Measurements from ENCODE around the gene FMNL2.

FMNL2 gene

GRCh38 chr2:152674334-152674733, 339.4 kb downstream of the FMNL2 start:
- no peak for DNase-seq

DNA sequence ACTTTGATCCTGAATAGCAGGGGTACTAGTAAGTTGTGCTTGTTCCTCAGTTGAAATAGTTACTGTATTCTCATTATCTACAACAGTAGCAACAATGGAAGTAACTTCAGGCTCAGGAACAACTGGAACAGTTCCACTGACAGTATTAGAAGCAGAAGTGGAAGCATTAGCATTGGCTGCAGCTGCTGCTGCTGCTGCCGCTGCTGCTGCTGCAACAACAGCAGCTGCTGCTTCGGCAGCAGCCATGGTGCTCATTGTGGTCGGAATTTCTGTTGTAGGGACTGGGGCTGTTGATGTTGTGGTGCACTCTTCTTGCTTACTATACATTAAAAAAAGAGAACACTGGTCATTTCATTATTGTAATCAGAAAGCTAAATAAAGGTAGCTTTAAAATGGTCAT, 341.5 kb downstream of the FMNL2 start:
- DNase-seq, result no peak

DNA sequence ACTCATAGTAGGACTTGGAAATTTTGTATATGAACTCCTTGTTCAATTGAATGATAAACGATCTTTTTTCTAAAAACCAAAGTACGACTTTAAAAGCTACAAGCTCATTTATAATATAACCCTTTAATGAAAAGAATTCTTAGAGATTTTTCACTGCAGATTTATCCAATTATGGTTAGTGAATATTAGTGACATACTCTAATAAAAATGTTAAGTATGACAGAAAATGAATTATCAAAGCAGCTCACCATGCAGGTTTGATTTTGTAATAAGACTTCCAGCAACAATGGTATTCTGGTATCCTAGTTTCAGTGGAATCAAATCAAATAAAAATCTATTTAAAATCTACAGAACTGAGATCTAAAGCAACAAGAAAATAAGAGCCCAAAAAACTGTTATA, 343.8 kb downstream of the FMNL2 start:
- DNase-seq, result no peak

- DNase-seq, result no peak
Observed at GRCh38 chr2:152682663-152683062, 347.7 kb downstream of the FMNL2 start.

DNA sequence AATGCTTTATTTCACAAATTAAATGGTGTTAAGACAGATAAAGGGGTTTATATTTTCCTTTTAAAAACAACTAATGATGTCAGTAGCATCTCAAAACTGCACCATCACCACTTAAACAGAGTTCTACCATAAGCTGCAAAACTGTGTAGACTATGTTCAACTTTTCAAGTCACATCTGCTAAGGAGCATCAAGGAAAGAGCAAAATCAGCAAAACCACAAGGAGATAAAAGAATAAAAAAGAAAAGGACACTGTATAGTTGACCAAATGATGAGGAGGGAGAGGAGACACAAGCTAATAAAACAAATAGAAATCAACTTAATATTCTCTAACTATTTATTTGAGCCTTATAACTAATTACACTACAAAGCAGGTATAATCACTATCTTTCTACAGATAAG, 348.4 kb downstream of the FMNL2 start:
- no peak for DNase-seq

- no peak for DNase-seq
Observed at GRCh38 chr2:152686321-152686720, 351.3 kb downstream of the FMNL2 start.

DNA sequence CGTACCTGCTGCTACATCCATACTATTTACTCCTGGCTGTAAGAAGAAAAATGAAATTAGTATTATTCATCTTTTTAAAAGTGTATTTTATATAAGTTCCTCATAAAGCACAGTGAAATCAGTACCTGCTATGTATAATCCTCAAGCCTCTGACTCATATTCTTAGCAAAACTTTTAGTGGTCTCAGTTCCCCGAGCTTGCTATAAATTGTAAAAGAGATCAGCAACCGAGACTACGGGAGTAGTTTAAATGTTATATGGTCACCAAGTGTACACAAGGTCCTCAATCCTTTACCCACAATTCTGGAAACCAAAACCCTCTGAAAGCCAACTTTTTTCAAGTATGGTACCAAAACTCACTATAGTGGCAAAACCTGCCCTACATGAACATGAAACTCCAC, 358.1 kb downstream of the FMNL2 start:
- DNase-seq, result no peak

DNA sequence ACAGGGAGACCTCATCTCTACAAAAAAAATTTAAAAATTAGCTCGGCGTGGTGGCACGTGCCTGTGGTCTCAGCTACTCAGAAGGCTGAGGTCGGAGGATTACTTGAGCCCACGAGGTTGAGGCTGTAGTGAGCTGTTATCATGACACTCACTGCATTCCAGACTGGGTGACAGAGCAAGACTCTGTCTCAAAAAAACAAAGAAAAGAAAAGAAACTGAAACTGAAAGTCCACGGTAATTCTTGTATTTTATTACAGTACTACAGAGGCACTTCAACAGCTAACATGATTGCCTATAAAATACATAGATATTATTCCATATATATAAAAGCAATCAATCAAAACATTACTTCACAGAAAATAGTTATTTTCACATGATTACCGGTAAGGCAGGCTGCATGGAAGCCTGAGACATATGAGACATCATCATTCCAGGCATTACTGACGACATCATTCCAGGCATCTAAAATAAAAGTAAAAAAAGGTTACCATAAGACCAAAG, 359.2 kb downstream of the FMNL2 start:
- no peak for DNase-seq

DNA sequence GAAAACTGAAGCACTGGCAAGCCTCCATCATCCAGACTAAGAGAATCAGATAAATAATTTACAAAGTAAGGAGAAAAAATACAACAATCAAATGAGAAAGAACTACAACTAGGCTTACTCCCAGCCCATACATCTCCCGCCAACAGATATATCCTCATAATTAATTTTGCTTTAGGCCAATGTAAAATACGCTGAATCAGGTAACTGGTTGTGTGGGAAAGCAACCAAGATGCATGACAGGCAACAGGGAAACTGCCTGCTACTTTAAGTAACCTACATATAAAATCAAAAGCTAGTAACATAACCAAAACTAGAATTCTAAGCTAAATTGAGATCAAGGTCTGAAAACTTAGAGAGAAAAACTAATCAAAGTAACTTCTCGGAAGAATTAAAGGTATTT, 360.8 kb downstream of the FMNL2 start:
- no peak for DNase-seq

- DNase-seq, result no peak
Observed at GRCh38 chr2:152696476-152696875, 361.5 kb downstream of the FMNL2 start.

Measured in NCI-H524 (cell line).